ENCODE data around the gene AUNIP.

- no peak for TF ChIP-seq EZH2 (IDR thresholded peaks at IDR 0.05; ENCODE audit: borderline replicate concordance, low read depth, low read length, severe bottlenecking)
- TF ChIP-seq CTCF (IDR thresholded peaks at IDR 0.05; ENCODE audit: borderline replicate concordance, extremely low read depth, low read length, poor library complexity, severe bottlenecking) = no peak
Measured at GRCh38 chr1:25902462-25902861, 43.2 kb upstream of the AUNIP start.
